Measurements from ENCODE around the gene RPP38.

RPP38 gene

DNA sequence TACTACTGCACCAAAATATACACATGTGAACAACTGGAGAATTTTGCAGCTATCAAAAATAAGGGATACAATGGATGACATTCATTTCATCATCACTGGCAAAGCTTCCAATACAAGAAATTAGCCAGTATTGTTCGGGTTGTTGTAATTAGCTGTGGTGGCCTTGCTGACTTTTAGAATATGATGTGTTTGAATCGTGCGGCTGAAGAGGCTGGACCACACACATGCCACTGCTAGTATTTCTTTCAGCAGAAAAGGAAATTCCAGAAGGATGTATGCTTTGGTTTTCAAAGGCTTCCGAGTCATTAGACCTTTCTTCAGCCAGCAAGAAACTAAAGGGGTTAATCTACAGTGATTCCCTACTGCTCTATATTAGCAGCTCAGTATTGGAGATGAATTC lies 16.6 kb downstream of the RPP38 start:
- FAIRE-seq = no peak

DNA sequence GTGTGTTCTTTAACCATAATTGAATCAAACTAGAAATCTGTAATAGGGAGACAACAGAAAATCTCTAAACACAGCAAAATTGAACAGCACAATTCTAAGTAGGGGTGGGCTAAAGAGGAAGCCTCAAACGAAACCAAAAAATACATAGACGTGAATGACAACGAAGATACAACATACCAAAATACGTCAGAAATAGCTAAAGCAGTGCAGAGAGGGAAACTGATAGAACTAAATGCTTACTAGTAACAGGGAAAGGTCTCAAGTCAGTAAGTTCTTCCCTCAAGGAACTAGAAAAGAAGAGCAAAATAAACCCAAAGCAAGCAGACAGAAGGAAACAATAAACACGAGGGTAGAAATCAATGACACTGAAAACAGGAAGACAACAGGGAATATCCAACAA lies 19.1 kb downstream of the RPP38 start:
- FAIRE-seq = no peak

DNA sequence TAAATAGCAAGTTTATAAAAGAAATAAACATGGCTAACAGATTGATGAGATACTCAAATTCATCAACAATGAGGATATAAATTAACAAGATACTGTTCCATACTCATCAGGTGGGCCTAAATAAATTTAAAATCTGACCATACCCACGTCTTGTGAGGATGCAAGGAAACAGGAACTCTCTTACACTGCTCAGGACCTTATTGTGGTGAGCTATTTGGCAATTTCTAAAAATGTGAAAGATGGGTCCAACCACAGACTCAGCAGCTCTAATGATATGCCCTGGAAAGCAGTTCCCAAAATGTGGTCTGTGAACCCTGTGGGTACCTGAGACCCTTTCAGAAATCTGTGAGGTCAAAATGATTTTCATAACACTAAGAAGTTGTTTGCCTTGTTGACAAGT lies 21.5 kb downstream of the RPP38 start:
- FAIRE-seq = no peak

DNA sequence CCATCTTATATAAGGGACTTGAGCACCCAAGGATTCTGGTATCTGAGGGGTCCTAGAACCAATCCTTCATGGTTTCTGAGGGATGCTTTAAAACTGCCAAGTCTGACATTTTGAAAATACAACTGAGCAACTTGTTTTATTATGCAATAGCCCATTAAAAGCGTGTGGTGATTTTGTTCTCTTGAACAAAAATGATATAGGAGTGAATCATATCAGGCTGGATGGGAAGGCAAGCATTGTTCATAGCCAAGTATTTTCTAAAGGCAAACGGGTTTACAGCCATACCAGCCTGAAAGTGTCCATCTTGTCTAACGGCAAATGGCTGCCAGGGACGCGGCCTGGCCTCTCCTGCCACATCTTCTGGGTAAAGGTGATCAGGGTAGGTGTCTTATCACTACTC lies 23.4 kb downstream of the RPP38 start:
- FAIRE-seq = no peak

DNA sequence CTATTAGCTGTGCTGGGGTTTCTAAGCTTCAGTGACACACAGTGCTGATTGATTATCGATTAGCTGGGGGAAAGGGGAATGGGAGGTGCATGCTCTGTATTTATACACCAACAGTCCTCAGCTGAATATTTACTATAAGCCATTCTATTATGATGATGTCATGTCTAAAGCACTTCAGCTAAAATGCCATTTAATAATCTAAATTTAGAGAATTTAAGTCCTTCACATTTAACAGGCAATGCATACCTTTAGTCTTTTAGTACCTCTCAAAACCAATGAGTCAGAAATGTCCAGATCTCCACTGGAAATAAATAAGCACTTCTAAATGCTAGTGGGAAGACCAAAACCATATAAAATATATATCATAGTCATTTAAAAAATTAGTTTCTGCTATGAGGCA lies 24.6 kb downstream of the RPP38 start:
- FAIRE-seq = no peak

DNA sequence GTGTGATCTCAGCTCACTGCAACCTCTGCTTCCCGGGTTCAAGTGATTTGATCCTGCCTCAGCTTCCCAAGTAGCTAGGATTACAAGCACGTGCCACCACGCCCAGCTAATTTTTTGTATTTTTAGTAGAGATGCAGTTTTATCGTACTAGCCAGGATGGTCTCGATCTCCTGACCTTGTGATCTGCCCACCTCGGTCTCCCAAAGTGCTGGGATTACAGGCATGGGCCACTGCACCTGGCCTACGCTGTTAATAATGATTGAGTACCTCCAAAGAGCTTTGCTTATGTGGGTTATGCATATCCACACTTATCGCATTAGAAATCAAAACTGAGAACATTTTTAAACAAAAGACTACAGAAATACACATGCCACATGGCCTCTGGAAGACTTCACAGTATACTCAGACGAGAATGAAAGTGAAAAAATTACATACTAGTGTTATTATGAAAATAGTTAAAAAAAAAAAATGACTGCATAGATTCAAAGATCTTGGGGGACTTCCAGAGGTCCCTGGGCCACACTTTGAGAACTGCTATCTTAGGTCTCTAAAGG lies 25.4 kb downstream of the RPP38 start:
- FAIRE-seq = no peak

DNA sequence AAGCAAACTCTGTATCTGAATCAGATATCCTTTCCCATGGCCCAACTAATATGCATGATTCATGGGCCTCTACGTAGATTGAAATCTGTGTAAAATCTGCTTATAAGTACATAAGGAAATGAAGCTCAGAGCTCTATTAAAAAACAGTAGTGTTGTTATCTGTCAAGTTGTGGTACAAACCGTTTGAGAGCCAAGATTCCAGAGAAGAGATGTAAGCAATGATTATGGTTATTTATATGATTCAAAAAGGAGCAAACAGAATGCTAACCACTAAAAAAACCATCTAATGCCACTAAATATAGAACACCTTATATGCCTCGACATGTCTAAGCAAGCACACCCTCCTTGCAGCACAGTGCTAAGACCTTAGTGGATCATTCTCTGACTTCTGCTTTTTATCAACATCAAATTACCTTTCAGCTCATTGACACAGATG lies 26.6 kb downstream of the RPP38 start:
- no peak for FAIRE-seq

DNA sequence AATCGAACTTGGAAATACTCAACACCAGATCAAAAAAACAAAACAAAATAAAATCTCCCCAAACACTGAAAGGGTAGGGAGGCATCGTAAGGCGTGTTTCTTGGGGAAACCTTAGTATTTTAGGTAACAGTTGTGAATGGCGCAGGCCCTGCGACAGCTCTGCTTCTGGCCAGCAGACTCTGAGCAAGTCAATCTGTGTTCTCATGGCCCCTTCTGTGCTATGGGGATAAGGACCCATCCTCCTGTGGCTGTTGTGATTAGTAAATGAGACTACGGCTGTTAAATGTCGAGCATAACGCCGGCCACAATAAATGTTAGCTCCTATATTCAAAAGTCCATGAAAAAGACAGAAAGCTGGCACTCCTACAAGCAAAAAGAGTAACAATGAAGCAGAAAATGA lies 27.0 kb downstream of the RPP38 start:
- FAIRE-seq = no peak

DNA sequence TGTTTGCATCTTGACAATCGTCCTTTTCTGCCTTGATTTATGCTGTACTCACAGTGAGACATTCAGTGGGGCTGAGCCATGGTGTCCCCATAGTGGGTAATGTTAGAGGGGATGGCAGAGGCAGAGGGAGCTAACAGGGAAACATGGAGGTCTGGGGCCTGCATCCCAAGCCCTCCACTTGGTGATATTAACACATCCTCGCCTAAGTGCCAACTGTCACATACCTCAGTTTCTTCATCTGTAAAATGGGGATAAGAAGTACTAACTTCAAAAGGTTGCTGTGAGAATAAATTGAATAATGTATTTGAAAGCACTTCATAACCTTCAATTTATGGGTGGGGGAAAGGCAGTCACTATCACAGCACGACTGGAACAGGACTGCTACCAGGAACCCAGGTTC lies 27.8 kb downstream of the RPP38 start:
- FAIRE-seq = no peak

DNA sequence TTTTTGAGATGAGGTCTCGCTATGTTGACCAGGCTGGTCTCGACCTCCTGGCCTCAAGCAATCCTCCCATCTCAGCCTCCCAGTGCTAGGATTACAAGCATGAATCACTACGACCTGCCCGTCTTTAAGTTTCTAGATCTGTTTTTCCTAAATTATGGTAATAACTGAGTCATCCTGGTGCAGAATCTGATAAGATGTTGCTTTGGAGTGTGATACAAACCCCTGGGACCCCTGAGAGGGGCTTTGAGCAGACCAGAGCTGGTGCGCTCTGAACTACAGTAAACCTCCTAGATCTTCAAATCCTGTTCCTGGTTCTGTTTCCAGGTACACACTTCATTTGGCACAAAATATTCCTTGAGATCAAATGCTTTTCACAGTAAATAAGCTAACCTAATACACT lies 34.2 kb downstream of the RPP38 start:
- FAIRE-seq = no peak

DNA sequence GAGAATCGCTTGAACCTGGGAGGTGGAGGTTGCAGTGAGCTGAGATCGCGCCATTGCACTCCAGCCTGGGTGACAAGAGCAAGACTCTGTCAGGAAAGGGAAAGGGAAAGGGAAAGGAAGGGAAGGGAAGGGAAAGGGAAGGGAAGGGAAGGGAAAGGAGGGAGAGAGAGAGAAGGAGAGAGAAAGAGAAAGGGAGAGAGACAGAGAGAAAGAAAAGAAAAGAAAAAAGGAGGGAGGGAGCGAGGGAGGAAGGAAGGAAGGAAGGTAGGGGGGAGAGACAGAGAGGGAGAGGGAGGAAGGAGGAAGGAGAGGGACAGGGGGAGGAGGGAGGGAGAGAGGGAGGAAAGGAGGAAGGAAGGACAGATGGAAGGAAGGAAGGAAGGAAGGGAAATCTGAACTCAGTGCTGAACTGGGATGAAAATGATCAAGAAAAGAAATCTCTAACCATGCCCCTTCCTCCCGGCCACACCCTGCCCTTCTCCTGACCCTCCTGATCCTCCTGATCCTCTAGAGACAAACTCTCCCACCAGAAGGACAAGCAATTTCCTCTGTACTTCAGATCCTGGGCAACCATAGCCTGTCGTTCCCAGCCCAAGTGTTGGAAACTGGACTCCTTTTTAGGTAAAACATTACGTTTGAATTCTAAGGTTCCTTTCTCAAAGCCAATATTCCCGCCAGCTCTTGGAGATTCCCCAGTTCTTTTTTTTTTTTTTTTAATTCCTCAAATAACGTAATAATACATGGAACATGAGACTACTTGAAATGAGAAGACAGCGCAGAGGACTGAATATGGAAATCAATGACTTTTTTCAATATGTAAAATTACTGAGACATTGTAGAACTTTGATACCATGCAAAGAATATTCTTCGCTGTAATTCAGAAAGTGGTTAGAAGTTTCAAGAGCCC lies 39.2 kb downstream of the RPP38 start:
- no peak for FAIRE-seq

DNA sequence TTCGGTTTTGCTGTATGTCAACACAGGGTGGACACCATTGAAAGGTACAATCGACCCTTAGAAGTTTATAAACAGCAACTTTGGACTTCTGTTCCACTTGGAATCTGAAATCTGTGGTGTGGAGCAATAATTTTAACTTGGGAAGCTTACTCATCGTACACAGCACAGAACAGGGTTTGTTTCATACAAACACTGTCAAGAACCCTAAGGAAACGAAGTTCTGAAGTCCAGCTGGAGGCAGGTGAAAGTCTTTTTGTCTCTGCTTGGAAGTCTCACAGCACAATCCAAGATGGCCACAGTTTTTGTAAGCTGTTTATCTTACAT lies 39.8 kb downstream of the RPP38 start:
- no peak for FAIRE-seq

DNA sequence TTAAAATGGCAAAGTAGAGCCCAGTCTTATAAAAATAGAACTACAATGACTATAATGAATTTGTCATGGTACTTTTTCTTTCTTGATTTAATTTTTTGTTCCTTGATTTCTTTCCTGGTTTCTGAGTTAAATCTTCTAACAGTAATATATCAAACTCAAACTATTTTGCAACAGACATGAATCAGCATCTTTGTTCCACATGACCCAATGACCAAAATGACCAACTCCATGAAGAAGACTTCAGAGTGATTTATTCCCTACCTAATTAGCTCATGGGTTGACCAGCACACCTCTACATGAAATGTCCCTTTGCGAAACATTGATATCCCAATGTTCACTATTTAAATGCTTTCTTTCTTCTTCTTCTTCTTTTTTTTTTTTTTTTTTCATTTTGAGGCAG lies 40.5 kb downstream of the RPP38 start:
- no peak for FAIRE-seq

DNA sequence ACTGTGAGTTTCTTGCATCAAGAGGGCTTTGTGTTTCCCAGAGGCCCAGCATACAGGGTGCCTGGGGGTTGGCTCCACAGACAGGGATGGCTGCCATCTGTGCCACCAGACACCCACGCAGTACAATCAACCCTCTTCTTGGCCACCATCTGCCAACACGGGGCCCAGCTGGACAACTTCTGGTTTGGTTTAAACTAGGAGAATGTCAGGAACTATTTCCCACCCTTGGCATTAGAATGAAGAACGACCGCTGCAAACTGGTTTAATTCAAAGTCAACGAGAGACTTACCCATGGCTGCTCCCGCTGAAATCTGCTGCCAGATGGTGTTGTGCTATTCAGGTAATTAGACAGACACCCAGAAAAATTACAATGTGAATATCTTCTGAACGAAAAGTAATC lies 43.5 kb downstream of the RPP38 start:
- FAIRE-seq = no peak

DNA sequence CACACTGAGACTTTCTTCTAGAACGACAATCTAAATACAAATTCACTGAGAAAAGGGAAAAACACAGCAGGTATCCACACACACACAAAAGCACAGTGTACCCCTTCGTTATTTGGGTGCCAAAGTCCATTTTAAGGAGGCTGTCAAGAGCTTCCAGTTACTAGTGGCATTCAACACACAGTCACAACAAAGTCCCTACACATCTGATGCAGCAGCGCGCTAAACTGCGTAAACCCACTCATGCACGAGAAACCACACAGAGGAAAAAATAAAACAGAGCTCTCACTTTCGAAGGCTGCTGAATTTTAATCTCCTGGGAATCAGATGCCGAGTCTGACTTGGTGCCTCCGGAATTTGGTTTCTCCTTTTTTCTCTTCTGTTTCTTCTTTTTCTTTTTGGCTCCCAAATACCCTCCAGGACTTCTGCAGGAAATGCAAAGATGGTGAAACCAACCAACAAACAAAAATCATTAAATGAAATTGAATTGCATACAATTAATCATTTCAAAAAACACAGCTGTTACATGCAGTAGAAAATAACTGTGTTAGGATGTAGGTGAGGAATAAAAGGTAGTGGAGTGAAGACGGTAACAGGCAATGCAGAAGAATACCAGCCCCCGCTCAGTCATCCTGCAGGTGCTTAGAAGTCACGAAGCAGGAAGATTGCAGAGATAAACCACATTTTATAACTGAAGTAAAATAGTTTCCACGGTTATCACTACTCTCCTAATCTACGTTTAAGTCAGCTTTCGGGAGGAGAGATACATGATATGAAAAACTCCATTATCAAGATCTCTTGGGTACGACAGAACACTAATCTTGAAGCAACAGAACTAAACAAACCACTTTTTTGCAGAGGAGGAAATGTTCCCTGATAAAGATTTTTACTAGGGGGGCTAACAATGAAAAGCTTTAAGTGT lies 44.2 kb downstream of the RPP38 start:
- no peak for FAIRE-seq

DNA sequence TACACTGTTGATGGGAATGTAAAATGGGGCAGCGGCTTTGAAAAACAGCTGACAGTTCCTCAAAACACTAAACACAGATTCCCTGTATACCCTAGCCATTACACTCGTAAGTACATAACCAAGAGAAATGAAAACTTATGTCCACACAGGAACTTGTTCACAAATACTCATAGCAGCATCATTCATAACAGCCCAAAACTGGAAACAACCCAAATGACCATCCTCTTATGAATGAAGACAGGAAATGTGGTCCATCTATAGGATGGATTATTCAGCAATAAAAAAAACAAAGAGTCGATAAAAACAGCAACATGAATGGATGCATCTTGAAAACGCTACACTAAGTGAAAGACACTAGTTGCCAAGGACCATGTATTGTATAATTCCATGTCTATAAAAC lies 47.6 kb downstream of the RPP38 start:
- FAIRE-seq = no peak

DNA sequence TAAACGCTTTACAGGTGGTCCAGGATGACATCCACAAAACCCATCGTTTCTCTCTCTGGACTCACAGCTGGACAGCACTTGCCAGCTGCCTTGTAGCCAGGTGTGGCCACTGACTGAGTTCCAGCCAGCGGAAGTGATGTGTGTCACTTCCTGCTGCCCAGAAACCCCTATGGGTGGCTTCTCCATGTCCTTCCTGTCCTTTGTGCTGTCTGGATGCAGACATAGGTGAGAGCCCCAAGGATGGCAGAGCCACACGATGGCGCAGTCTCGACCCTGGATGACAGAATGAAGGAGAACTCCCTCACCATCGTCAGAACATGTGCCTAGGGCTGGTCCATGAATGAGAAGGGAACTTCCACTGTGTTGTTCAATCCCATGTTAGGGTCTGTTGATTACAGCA lies 49.2 kb downstream of the RPP38 start:
- no peak for FAIRE-seq

DNA sequence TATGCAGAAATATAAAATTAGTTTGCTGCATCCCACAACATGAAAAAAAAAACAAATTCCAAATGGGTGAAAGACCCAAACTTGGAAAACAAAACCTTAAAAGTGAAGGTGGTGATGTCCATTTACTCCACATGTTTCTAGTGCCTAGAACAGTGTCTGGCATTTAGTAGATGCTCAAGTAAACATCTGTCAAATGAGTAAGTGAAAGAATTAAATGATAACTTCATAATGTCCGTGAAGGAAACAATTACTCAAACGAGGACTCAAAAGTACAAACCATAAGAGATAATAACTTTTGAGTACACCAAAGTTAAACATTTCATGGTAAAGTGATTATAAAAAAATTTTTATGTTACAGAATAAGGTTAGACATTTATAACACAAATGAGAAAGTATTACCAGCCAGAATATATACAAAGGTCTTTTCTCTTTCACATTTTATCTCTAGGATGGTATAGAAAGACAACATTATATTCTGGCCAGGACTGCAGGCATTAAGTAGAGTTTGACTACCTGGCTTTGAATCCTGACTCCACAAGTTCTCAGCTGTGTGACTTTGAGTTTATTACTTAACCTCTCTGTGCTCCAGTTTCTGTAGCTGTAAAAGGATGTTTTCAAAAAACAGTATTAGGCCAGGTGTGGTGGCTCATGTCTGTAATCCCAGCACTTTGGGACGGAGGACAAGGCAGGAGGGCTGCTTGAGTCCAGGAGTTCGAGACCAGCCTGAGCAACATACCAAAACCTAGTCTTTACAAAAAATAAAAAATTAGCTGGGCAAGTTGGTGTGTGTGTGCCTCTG lies 50.6 kb downstream of the RPP38 start:
- FAIRE-seq = no peak

DNA sequence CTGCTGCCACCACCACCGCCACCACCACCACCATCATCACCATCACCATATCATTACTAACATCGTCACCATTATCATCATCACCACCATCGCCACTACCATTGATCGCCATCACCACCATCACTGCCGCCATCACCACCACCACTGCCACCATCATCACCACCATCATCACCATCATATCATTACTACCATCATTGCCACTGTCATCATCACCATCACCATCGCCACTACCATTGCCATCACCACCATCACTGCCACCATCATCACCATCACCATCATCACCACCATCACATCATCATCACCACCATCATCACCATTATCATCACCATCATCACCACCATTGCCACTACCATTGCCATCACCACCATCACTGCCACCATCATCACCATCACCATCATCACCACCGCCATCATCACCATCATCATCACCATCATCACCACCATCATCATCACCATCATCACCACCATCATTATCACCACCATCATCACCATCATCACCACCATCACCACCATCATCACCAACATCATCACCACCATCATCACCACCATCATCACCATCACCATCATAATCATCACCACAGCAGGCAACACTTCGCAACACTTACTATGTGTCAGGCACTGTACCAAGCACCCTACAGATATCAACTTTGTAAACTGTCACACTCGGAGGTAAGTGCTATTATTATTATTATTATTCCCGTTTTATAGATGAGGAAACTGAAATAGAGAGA lies 52.1 kb downstream of the RPP38 start:
- FAIRE-seq = no peak

DNA sequence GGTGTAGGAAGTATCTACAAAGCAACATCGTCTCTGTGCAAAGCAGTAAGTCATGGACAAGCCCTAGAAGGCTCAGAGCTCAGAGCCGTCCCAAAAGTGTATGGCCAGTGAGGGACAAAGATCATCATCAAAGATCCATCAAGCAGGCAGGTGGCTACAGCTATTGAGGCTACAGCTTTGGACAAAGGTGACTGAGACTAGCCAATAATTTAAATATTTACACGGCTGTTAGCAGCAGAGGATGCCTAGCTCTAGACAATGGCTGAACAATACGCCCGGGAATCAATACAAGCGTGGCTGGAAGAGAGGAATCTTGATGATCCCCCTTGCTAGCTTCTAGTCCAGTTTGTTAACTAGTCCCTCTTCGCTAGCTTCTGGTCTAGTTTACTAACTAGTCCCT lies 53.4 kb downstream of the RPP38 start:
- FAIRE-seq = no peak

DNA sequence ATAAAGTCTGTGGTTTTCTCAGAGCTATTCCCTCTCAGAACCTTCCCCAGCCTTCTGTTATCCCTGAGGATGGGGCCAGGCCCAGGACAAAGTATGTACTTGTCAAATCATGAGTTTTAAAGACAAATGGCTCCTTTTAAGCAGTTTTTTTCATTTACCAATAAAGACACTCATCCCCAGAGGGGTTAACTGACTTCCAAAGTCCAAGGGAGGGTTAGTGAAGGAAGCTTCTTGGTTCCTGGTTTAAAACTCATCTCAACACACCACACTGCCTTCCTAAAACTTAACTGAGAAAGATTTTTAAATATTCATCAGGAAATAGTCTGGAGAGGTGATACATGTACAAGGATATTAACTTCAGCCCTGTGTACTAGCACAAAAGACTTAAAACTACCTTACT lies 55.4 kb downstream of the RPP38 start:
- FAIRE-seq = no peak
